NAMALWA (cell line): ENCODE data around the gene DGCR8.
A peak's percentile ranks its signal among the peaks of the same experiment; 100 is the strongest.
"Not testable (repeated sequence)": the region's sequence is repeated elsewhere in the genome, so short reads cannot be mapped to it uniquely, and the experiment has no call there.

Experiments
- DNase-seq: peaks from one replicate; pipeline ENCODE4 v3.0.0-alpha.2; 2015; ENCODE audit warnings: low spot score

DGCR8 gene

DNA sequence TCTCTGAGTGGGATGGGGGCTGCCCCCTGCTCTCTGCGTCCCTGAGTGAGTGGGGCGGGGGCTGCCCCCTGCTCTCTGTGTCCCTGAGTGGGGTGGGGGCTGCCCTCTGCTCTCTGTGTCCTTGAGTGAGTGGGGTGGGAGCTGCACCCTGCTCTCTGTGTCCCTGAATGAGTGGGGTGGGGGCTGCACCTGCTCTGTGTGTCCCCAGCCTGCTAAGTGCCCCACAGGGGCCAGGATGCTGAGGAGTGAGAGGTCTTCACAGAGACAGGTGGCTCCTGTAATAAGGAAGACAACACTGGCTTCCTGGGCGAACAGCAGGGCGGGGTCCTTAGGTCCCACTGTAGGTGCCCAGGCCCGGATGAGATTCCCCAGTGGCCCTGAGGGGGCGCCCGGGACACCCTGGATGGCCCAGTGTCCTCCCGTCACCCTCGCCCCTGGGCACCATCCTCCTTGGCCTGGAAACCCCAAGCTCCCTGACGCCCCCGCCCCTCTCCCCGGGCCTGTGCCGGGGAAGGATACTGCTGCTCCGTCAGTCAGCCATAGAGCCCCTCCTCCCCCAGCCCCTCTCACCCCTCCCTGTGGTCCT lies 74.7 kb downstream of the DGCR8 start:
- no peak for DNase-seq

GRCh38 chr22:20155330-20156041 lies 75.4 kb downstream of the DGCR8 start:
- DNase-seq = peak; percentile 38

DNA sequence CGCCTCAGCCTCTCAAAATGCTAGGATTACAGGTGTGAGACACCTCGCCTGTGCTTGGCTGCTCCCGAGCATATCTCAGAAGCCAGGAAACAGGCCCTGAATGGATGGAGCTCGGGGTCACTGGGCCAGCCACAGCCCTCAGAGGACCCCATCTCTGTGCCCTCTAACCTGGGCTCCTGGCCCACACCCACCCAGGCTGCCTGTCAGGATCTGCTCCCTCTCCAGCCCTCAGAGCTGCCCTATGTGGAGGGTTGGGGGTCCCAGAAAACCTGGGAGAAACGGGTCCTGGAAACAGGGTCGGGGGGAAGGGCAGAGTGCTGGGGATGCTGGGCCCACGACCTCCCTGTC lies 76.0 kb downstream of the DGCR8 start:
- no peak for DNase-seq

DNA sequence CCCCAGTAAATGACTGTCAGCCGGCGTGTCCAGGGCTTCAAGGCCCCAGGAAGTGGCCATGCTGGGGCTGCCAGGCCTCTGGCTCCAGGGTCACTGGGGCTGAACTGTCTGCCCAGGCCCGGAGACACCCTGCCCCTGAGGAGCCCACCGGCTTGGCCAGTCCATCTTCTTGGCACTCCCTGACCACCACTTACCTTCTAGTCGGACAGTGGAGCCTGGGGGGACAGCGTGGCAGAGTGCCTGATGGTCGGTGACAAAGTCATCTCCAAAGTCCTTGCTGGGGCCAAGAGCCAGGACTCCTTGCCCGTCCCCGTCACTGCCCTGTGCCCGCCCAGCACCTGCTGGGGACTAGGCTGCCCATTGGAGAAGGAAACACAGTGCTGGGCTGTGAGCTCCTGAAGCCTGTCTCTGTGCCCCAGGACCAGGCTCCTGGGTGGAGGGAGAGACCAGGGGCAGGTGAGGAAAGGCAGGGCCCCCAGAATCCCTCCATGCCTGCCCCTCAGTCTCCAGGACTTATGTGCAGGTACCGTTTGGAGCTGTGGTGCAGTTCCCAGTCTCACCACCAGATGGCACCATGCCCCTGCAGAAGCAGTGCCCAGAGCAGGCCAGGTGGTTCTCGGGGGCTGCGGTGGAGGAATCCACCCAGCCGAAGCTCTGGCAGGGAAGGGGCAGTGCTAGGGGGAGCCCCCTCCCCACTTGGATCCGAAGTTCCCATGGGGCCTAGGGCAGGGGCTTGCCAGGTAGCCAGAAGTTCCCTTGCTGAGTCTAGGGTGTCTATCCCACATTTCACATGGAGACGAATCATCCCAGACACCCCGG lies 76.8 kb downstream of the DGCR8 start:
- DNase-seq = peak; percentile 85

GRCh38 chr22:20157430-20158183 lies 77.6 kb downstream of the DGCR8 start:
- no peak for DNase-seq

- DNase-seq = no peak
These were observed 78.5 kb downstream of the DGCR8 start for GRCh38 chr22:20158391-20159036.

- DNase-seq = no peak
These were observed 79.0 kb downstream of the DGCR8 start for GRCh38 chr22:20159076-20159475.

- DNase-seq = not testable (repeated sequence)
These were observed 79.5 kb downstream of the DGCR8 start for GRCh38 chr22:20159531-20159930.

GRCh38 chr22:20160041-20160440 lies 80.0 kb downstream of the DGCR8 start:
- no peak for DNase-seq
